SK-N-SH treated with all-trans-retinoic acid at 6 μM for 48 hours (cell line): ENCODE measurements around the gene KSR2.
A peak's percentile ranks its signal among the peaks of the same experiment; 100 is the strongest.

Experiments used
- ATAC-seq: fragments of 200-7000 bp; cut with Tn5 transposase; 3 replicates; pipeline ENCODE4 v1.9.1; 2020; ENCODE audit warnings: mild to moderate bottlenecking, moderate library complexity
- ARNTL ChIP-seq: fragments of 450-650 bp; formaldehyde crosslinking; IDR thresholded peaks from 2 replicates; pipeline ENCODE4 v1.5.0; 2020; ENCODE audit warnings: low read depth, mild to moderate bottlenecking, moderate library complexity, borderline replicate concordance
- BACH2 ChIP-seq: fragments of 250-450 bp; sonication (Bioruptor Pico); IDR thresholded peaks from 2 replicates; pipeline ENCODE4 v1.9.0; 2021; ENCODE audit warnings: mild to moderate bottlenecking, borderline replicate concordance
- ESRRG ChIP-seq: fragments of 250-450 bp; sonication (Bioruptor Pico); IDR thresholded peaks from 2 replicates; pipeline ENCODE4 v1.6.1; 2021; ENCODE audit warnings: mild to moderate bottlenecking
- GLIS3 ChIP-seq: fragments of 250-450 bp; sonication (Bioruptor Pico); IDR thresholded peaks from 2 replicates; pipeline ENCODE4 v1.5.0; 2020; ENCODE audit warnings: mild to moderate bottlenecking, moderate library complexity
- ISL1 ChIP-seq: fragments of 250-450 bp; sonication (Bioruptor Pico); IDR thresholded peaks from 2 replicates; pipeline ENCODE4 v2.1.2; 2022; ENCODE audit warnings: mild to moderate bottlenecking, moderate library complexity
- OSR1 ChIP-seq: fragments of 250-450 bp; sonication (Bioruptor Pico); IDR thresholded peaks from 2 replicates; pipeline ENCODE4 v1.8.0; 2022; ENCODE audit warnings: moderate library complexity, mild to moderate bottlenecking, inconsistent platforms
- PPARA ChIP-seq: fragments of 250-450 bp; sonication (Bioruptor Pico); IDR thresholded peaks from 2 replicates; pipeline ENCODE4 v1.5.0; 2020; ENCODE audit warnings: mild to moderate bottlenecking, borderline replicate concordance
- SNAI2 ChIP-seq: fragments of 250-450 bp; sonication (Bioruptor Pico); IDR thresholded peaks from 2 replicates; pipeline ENCODE4 v1.5.0; 2020; ENCODE audit warnings: mild to moderate bottlenecking, moderate library complexity
- TCF4 ChIP-seq: fragments of 250-450 bp; sonication (Bioruptor Pico); IDR thresholded peaks from 2 replicates; pipeline ENCODE4 v1.8.0; 2021; ENCODE audit warnings: mild to moderate bottlenecking, moderate library complexity, borderline replicate concordance
- TOX ChIP-seq: fragments of 250-450 bp; sonication (Bioruptor Pico); IDR thresholded peaks from 2 replicates; pipeline ENCODE4 v1.8.0; 2021; ENCODE audit warnings: mild to moderate bottlenecking, moderate library complexity, borderline replicate concordance
- ZC3H10 ChIP-seq: fragments of 250-450 bp; sonication (Bioruptor Pico); IDR thresholded peaks from 2 replicates; pipeline ENCODE4 v1.5.1; 2021; ENCODE audit warnings: mild to moderate bottlenecking, moderate library complexity
- ZFP3 ChIP-seq: fragments of 250-450 bp; sonication (Bioruptor Pico); IDR thresholded peaks from 2 replicates; pipeline ENCODE4 v1.5.0; 2020; ENCODE audit warnings: mild to moderate bottlenecking, moderate library complexity
- ZNF565 ChIP-seq: fragments of 450-650 bp; formaldehyde crosslinking; conservative IDR thresholded peaks from 2 replicates; pipeline ENCODE4 v1.5.0; 2020; ENCODE audit warnings: low read depth, mild to moderate bottlenecking, moderate library complexity
- ZNF70 ChIP-seq: fragments of 450-650 bp; formaldehyde crosslinking; IDR thresholded peaks from 2 replicates; pipeline ENCODE4 v1.5.0; 2020; ENCODE audit warnings: mild to moderate bottlenecking, moderate library complexity
- TF ChIP-seq, protein P1 (sequence below): fragments of 250-450 bp; sonication (Bioruptor Pico); IDR thresholded peaks from 2 replicates; pipeline ENCODE4 v1.8.0; 2021; ENCODE audit warnings: low read depth, mild to moderate bottlenecking, moderate library complexity, borderline replicate concordance
- TF ChIP-seq, protein P2 (sequence below): fragments of 250-450 bp; sonication (Bioruptor Pico); IDR thresholded peaks from 2 replicates; pipeline ENCODE4 v1.5.1; 2020; ENCODE audit warnings: low read depth, mild to moderate bottlenecking, moderate library complexity
- TF ChIP-seq, protein P3 (sequence below): fragments of 250-450 bp; sonication (Bioruptor Pico); IDR thresholded peaks from 2 replicates; pipeline ENCODE4 v1.8.0; 2020; ENCODE audit warnings: mild to moderate bottlenecking, moderate library complexity, borderline replicate concordance
- TF ChIP-seq, protein P4 (sequence below): fragments of 250-450 bp; sonication (Bioruptor Pico); IDR thresholded peaks from 2 replicates; pipeline ENCODE4 v1.5.0; 2020; ENCODE audit warnings: mild to moderate bottlenecking, moderate library complexity

The KSR2 gene

DNA sequence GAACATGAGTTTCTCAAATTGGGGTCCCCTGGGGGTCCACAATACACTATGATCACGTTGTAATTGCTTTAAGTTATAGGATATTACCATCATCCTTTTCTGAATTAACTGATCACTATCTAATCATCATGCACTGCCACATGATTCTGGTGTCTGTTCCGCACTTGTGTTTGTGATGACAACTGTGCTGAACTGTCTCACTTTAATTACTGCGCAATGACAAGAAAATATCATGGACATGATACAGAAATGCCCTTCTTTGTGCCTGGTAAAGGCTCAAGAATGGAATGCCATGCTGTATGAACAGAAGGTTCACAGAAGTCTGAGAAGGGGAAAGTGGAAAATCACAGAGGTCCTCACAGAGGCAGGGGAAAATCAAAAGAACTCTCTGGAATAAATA lies 541.6 kb downstream of the KSR2 start:
- no peak for ATAC-seq
- TF ChIP-seq ZC3H10 (CRISPR knock-in tag) (no peak), TCF4 (CRISPR knock-in tag) (peak; percentile 37; the same call in 1 of the 2 replicates)

DNA sequence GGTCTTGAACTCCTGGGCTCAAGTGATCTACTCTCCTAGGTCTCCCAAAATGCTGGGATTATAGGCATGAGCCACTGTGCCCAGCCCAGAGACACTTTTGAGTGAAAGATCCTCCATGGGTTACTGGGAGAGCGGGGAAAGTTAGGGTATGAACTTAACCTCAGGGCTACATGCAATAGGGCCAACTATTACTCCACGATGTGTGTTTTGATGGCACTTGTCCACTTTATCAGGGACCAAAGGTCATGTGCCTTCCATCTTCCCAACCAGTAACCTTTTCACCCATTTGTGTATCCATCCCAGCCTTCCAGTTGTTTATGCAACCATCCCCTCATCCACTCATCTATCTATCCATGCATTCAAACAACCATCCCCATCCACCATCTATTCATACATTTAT lies 546.8 kb downstream of the KSR2 start:
- ATAC-seq: no peak
- no peak for TF ChIP-seq BACH2 (CRISPR knock-in tag)
- TF ChIP-seq ZNF70: no peak
- TF ChIP-seq ISL1 (CRISPR knock-in tag): no peak
- TF ChIP-seq OSR1 (CRISPR knock-in tag): no peak
- TF ChIP-seq TOX (CRISPR knock-in tag): no peak
- TF ChIP-seq SNAI2 (CRISPR knock-in tag): no peak
- TF ChIP-seq, protein P1, sequence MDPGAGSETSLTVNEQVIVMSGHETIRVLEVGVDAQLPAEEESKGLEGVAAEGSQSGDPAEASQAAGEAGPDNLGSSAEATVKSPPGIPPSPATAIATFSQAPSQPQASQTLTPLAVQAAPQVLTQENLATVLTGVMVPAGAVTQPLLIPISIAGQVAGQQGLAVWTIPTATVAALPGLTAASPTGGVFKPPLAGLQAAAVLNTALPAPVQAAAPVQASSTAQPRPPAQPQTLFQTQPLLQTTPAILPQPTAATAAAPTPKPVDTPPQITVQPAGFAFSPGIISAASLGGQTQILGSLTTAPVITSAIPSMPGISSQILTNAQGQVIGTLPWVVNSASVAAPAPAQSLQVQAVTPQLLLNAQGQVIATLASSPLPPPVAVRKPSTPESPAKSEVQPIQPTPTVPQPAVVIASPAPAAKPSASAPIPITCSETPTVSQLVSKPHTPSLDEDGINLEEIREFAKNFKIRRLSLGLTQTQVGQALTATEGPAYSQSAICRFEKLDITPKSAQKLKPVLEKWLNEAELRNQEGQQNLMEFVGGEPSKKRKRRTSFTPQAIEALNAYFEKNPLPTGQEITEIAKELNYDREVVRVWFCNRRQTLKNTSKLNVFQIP (CRISPR knock-in tag): no peak
- no peak for TF ChIP-seq GLIS3
- no peak for TF ChIP-seq PPARA (CRISPR knock-in tag)
- no peak for TF ChIP-seq ZC3H10 (CRISPR knock-in tag)

DNA sequence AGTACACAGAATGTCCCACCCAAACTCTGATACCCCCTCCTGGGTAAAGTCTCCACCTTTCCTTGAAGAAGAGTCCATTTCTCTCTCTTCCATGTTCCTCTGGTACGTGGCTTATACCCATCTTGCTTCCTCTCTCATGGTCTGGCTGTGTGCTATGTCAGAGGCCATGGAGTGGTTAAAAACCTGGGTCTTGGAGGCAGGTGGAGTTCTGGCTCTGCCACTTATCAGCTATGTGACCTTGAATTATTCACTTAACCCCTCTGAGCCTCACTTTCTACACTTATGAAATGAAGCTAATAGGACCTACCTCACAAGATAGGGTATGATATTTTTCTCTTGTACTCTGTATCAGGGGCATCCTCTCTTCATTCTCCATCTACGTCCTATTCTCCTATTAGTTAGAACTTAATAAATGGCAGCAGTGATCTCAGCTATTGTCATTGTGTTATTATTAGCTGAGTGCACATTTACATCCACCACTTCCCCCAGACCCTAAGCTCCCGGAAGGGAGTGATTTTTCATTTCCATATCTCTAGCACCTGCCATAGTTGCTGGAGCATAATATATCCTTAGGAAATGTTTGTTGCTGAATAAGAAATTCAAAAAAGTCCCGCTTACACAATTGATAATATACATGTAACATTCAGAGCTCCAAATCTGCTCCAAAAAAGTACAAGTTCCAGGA lies 547.6 kb downstream of the KSR2 start:
- no peak for ATAC-seq
- TF ChIP-seq OSR1 (CRISPR knock-in tag): no peak
- TF ChIP-seq BACH2 (CRISPR knock-in tag): no peak
- TF ChIP-seq, all 23 proteins: peak for 0

DNA sequence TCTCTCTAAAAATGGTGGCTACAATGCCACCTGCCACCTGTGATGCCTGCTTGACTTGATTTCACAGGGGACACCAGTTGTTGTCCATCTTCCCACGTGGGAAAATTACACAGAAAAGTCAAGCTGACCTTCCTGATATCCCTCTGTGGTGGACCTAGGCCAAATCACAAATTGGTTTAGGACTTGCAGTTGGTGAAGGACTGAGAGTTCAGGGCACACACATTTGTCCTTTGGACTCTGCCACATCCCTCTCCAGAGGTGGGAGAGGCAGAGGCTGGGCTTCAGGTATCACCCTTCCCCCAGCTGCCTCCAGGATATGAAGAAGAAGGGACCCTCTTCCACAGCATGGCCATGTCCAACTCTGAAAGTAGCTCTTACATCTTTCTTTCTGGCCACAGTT lies 551.8 kb downstream of the KSR2 start:
- ATAC-seq: no peak
- TF ChIP-seq ARNTL (CRISPR knock-in tag) (no peak), ZFP3 (CRISPR knock-in tag) (no peak), ZNF565 (CRISPR knock-in tag) (no peak), ZC3H10 (CRISPR knock-in tag) (no peak), ISL1 (CRISPR knock-in tag) (no peak), ZNF70 (no peak), ESRRG (CRISPR knock-in tag) (no peak), TOX (CRISPR knock-in tag) (no peak), BACH2 (CRISPR knock-in tag) (no peak), GLIS3 (no peak), TCF4 (CRISPR knock-in tag) (no peak), SNAI2 (CRISPR knock-in tag) (no peak), PPARA (CRISPR knock-in tag) (no peak)
- TF ChIP-seq, protein P2, sequence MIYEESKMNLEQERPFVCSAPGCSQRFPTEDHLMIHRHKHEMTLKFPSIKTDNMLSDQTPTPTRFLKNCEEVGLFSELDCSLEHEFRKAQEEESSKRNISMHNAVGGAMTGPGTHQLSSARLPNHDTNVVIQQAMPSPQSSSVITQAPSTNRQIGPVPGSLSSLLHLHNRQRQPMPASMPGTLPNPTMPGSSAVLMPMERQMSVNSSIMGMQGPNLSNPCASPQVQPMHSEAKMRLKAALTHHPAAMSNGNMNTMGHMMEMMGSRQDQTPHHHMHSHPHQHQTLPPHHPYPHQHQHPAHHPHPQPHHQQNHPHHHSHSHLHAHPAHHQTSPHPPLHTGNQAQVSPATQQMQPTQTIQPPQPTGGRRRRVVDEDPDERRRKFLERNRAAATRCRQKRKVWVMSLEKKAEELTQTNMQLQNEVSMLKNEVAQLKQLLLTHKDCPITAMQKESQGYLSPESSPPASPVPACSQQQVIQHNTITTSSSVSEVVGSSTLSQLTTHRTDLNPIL: no peak
- TF ChIP-seq, protein P3, sequence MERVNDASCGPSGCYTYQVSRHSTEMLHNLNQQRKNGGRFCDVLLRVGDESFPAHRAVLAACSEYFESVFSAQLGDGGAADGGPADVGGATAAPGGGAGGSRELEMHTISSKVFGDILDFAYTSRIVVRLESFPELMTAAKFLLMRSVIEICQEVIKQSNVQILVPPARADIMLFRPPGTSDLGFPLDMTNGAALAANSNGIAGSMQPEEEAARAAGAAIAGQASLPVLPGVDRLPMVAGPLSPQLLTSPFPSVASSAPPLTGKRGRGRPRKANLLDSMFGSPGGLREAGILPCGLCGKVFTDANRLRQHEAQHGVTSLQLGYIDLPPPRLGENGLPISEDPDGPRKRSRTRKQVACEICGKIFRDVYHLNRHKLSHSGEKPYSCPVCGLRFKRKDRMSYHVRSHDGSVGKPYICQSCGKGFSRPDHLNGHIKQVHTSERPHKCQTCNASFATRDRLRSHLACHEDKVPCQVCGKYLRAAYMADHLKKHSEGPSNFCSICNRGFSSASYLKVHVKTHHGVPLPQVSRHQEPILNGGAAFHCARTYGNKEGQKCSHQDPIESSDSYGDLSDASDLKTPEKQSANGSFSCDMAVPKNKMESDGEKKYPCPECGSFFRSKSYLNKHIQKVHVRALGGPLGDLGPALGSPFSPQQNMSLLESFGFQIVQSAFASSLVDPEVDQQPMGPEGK (CRISPR knock-in tag): no peak
- TF ChIP-seq, protein P4, sequence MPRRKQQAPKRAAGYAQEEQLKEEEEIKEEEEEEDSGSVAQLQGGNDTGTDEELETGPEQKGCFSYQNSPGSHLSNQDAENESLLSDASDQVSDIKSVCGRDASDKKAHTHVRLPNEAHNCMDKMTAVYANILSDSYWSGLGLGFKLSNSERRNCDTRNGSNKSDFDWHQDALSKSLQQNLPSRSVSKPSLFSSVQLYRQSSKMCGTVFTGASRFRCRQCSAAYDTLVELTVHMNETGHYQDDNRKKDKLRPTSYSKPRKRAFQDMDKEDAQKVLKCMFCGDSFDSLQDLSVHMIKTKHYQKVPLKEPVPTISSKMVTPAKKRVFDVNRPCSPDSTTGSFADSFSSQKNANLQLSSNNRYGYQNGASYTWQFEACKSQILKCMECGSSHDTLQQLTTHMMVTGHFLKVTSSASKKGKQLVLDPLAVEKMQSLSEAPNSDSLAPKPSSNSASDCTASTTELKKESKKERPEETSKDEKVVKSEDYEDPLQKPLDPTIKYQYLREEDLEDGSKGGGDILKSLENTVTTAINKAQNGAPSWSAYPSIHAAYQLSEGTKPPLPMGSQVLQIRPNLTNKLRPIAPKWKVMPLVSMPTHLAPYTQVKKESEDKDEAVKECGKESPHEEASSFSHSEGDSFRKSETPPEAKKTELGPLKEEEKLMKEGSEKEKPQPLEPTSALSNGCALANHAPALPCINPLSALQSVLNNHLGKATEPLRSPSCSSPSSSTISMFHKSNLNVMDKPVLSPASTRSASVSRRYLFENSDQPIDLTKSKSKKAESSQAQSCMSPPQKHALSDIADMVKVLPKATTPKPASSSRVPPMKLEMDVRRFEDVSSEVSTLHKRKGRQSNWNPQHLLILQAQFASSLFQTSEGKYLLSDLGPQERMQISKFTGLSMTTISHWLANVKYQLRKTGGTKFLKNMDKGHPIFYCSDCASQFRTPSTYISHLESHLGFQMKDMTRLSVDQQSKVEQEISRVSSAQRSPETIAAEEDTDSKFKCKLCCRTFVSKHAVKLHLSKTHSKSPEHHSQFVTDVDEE (CRISPR knock-in tag): no peak
